Inferior parietal cortex (tissue), 1 donor: ENCODE measurements around the gene SS18L1.

Source experiments
- DNase-seq: peaks from one replicate; pipeline ENCODE4 v3.0.0-alpha.2; 2016; ENCODE audit errors: extremely low spot score

The SS18L1 gene

DNA sequence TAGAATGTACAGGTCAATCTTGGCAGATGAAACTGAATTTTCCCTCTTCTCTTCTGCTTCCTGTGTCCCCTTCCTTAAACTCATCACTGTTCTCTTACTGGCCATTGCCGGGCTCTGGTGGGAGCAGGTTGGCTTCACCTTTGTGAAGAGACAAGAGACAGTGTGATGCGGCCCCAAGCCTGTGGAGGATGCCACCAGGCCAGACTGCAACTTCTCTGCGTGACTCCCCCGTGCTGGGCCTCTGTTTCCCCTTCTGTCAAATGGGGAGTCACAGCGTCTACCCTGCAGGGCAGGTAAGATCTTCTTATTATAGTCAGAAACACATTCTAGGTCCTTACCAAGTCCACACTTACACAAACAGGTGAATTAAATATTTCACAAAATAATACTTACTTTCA is 23.2 kb upstream of the SS18L1 start:
- no peak for DNase-seq

GRCh38 chr20:62120990-62121775 is 22.4 kb upstream of the SS18L1 start:
- no peak for DNase-seq

DNA sequence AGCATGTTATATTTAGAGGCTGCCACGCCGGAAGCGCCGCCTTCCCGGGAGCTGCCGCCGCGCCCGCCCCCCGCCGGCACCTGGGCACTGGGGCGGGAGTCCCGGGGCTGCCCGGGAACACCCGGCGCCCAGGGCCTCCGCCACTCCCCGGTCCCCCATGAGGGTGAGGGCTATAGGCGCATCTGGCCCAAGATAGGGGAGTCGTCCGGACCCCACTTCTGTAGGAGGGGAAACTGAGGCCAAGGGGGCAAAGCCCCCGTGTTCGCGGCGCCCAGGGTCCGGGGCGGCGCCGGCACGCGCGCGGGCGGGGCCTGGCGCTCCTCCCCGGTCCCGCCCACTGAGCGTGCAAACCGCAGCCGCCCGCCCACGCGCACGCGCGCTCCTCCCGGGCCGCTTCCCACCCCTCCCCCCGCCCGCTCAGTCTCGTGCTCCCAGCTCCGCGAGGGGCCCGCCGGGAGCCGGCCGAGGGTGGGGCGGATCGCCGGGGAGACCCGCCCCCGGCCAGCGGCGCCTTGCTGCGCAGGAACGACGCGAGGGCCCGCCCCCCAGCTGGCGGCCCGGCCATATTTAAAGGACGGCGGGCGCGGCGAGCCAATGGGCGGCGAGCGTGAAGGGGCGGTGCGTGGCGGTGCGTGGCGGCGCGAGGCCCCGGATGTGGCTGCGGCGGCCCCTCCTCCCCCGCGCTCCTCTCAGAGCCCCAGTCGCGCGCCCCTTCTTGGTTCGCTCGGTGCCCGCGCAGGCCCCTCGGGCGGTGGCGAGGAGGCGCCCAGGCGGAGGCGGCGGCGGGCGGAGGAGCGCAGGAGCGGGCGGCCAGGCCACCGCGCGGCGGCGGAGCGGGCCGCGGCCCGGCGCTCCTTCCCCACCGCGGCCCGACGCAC is 21.6 kb upstream of the SS18L1 start, which contains the start of gene LSM14B:
LSM14B (plus strand) TSS at position 700 of the 878 bp plus-strand sequence. CDS start 192 bp downstream, outside the sequence.
- DNase-seq = peak; percentile 90

DNA sequence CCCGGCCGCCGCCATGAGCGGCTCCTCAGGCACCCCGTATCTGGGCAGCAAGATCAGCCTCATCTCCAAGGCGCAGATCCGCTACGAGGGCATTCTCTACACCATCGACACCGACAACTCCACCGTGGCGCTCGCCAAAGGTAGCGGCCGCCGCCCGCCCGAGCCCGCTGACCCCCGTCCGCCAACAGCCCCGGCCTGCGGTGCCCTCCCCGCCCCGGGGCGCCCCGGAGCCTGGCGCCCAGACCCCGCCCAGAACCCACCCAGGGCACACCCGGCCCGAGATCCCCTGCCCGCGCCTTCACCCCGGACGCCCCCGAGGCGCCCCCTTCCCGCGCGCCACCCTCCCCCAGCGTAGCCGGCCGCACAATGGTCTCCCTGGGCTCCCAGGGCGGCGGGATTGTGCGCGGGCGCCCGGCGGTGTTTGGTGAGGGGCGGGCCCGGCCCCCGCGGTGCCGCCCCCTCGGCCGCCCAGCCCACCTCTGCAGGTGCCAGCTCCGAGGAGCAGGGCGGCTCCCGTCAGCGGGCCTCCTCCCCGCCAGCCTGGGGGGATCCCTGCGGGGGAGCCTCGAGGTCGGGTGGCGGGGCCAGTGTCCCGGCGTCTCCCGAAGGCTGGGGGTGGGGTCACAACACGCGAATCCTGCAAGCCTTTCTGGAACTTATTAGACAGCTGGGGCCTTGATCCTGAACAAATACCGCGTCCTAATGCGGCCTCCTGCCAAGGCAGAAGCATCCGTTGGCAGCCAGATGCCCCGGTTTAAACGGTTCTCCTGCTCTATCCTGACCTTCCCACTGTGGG is 20.7 kb upstream of the SS18L1 start:
- no peak for DNase-seq

DNA sequence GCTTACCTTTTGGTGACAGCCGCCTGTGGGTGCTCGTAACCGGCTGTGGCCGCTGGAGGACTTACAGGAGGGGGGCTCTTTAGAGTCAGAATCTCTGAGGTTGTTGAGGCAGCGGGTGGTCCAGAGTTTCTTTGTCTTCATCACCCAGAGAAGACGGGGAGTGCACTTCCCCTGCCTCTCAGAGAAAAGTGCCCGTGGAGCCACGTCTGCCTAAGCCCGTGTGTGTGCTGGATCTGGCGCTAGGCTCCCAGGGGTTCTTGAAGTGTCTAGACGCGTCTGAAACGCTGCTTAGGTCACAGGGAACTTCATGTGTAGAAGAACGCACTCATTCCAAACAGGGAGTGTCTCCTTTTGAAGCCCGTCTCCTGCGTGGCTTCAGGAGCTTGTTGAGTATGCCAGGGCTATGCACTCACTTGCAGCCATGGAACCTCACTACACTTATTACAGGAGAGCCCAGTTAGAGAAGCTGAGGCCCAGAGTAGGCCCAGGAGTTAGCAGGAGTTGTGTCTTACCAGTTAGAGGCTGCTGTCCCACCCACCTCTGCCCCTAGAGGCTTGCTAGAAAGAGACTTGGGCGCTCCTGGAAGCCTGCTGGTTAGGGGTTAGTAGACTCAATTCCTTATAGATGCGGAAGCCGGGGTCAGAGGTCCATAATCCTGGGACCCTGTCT is 20.0 kb upstream of the SS18L1 start:
- DNase-seq = no peak

GRCh38 chr20:62126141-62126540 is 17.4 kb upstream of the SS18L1 start:
- no peak for DNase-seq

DNA sequence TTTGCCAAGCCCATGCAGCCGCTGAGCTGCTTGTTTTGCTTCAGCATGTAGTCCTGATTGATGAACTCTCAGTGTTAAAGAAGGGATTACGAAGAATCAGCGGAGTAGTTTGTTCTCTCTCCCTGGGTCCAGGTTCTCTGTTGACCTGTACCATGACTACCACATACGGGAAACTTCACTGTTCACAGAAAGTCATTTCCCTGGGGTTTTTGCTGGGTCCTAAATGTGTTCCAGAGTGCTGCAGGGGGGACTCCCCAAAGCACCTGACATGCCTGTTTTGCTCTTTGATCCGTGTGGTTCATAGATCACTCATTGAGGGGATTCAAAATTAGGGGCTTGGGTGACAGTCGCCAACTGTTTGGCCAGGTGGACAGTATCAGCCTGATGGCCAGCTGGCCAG is 15.8 kb upstream of the SS18L1 start:
- no peak for DNase-seq

DNA sequence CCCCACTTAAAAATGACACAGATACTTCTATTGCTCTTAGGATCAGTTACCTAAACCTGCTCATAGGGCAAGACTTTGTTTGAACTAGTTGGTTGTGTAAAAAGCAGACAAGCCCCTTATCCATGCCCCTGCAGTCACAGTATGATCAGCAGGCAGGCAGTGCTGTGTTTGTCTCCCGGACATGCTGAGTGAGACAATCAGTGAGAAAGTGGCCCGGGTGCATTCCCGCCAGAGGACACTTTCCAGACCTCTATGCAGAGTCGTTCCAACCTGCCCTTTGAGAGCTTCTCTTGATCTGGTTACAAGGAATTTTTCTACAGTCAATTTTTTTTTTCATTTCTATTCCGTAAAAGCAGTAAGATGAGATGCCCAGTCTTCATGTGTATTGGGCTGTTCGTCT is 15.1 kb upstream of the SS18L1 start:
- no peak for DNase-seq

DNA sequence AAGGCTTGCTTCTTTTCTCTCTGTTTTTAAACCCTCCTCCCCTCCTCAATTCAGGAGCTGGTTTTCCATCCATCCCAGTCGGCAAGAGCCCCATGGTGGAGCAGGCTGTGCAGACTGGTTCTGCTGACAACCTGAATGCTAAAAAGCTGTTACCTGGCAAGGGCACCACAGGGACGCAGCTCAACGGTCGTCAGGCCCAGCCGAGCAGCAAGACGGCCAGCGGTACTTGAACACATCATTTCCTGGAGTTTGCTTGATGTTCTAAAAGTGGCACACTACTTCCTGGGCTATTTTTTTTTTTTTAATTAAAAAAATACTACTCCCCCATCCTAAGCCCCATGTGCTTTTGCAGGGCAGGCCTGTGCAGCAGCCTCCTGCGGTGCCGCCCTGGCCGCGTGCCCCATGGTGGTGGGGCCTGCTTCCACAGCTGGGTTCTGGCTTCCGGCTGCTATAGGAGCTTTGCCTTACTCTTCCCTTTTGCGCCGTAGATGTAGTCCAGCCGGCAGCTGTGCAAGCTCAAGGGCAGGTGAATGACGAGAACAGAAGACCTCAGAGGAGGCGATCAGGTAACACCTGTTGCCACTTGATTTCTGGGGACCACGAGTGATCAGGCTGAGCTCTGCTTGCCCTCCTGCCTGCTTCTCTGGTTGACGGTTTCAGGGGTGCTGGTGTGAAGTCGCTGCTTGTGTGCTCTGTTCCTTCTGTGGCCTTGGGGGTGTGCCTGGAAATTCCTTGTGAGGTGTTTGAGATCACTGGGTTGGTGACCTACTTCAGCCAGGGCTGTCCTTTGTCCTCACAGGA is 13.6 kb upstream of the SS18L1 start:
- DNase-seq = no peak

DNA sequence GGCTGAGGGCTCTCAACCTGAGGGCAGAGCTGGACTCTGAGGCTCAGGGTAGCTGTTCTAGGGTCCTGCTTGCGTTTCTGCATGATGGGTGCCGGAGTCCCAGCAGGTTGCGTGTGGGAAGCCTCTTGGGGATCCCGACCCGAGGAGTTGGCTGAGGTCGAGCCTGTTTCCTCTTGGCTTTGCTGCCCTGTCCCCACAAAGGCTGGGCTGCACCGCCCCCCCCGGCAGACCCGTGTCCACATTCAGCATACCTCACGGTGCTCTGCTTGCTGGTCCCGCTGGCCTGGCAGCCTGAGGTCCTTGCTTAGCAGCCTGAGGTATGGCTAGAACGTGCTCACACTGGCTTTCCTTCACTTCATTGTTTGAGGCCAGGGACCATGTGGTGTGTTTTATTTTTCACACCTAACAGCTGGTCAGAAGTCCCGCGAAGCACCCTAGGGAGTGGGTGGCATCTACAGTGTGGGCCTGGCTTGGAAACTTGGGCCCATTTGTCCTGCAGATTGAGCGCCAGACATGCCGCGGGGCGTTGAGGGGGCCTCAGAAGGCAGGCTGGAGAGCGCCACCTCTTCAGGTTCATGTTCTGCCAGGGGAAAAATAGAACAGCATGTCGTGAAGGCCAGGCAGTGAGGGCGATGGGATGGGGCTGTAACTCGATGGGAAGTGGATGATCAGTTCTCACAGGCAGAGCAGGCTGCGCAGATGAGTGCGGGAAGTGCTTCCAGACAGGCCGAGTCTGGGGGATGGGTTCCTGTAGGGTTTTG is 11.8 kb upstream of the SS18L1 start:
- DNase-seq = no peak

DNA sequence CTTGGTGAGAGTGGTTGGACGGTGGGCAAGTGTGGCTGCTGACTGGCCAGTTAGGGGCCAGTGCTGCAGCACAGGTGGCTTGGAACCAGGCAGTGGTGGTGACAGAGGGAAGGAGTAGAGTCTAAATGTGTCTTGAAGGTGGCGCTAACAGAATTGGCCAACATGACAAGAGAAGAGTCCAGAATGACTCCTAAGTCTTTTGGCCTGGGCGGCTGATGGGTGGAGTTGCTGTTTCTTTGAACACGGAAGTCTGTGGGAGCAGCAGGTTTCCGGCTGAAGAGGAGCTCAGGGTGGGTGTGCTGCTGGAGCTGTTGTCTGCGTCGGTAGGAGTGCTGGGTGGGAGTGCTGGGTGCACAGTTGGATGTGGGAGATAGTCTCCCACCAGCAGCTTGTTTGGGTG is 11.1 kb upstream of the SS18L1 start:
- DNase-seq = no peak

- DNase-seq = no peak
These were observed 10.3 kb upstream of the SS18L1 start for GRCh38 chr20:62133051-62133845.

GRCh38 chr20:62133864-62134263 is 9.7 kb upstream of the SS18L1 start:
- DNase-seq = no peak

DNA sequence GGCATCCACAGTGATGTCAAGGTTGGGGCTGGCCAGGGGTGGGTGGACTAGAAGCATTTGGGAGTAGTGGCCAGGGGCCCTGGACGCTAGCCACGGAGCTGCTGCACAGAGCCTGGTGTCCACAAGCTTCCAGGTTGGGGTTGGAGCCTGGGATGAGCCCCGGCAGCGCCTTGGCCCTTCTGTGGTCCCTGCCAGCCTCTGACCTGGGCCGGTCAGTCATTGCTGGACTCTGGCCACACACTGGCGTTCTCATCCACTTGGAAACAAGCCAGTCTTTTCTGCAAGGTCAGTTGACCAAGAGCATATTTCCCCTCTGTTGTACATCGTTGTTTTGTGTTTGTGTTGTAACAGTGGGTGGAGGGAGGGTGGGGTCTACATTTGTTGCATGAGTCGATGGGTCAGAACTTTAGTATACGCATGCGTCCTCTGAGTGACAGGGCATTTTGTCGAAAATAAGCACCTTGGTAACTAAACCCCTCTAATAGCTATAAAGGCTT is 8.8 kb upstream of the SS18L1 start:
- DNase-seq = no peak

DNA sequence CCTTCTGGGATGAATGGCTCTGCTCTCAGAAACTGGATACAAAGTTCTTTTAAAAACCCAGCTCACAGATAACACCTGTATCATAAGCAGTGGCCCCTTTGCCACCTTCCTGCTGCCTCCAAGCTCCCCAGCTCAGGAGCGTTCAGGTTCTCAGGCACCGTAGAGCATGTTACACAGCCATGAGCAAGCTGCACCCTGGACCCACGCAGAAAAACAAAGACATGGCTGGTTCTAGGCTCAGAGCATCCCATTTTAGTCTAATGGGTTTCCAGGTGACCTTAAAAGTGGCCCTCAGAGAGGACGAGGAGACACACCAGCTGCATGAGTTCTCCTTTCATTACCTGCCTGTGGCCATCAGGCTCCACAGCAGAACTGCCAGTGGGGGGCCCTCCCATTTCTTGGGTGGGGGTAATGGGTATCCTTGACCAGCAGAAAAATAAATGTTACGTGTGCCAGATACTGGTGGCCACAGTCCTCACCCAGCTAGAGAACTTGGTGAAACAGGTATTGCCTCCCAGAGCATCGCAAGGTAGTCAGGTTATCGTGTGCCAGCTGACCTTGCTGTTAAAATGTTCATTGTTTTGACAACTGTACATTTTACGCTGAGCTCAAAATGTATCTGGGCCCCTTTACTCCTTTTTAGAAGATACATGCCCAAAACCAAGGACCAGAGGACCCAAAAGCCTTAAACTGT is 7.8 kb upstream of the SS18L1 start:
- DNase-seq = no peak

GRCh38 chr20:62136283-62137091 is 7.1 kb upstream of the SS18L1 start:
- DNase-seq = peak; percentile 74

- no peak for DNase-seq
These were observed 6.5 kb upstream of the SS18L1 start for GRCh38 chr20:62137092-62137384.
